Panc1 (cell line): ENCODE measurements around the gene POGK. TPM values are rescaled to one million over a fixed set of nuclear protein-coding genes. Genes with fewer than 3 reads are reported as not detected.

Experiments
- ATAC-seq: fragments of 200-7000 bp; cut with Tn5 transposase; 2 replicates; pipeline ENCODE4 v1.9.1; 2020; ENCODE audit warnings: mild to moderate bottlenecking, moderate library complexity
- BruUV-seq: library from RNA; stranded (reverse); fragments of 400-500 nt; replicated peaks from 2 replicates; lab custom pipeline; 2021; lab: Mats Ljungman, UMichigan
- CTCF ChIA-PET: fragments of 300-600 bp; sonication (Branson Sonifier 250); formaldehyde crosslinking; loops from one replicate; lab custom pipeline; 2022; ENCODE audit warnings: antibody characterized with exemption; lab: Charles Lee
- POLR2A ChIA-PET: fragments of 300-600 bp; sonication (Branson Sonifier 250); formaldehyde crosslinking; loops from one replicate; lab custom pipeline; 2022; ENCODE audit warnings: antibody characterized with exemption; lab: Charles Lee
- DNase-seq: peaks from one replicate; pipeline ENCODE4 v3.0.0-alpha.2; 2010; ENCODE audit warnings: low read depth, low spot score
- H3K27ac ChIP-seq: 2 replicates; pipeline ENCODE4 v1.5.1; 2011; ENCODE audit warnings: mild to moderate bottlenecking, low read length, inconsistent platforms
- H3K27me3 ChIP-seq: fragments of 200-500 bp; sonication (Bioruptor generic); 2 replicates; pipeline ENCODE4 v1.6.0; 2014; ENCODE audit warnings: low read length, inconsistent platforms; ENCODE audit not compliant: control insufficient read depth, insufficient read depth
- H3K36me3 ChIP-seq: fragments of 200-500 bp; sonication (Bioruptor generic); 2 replicates; pipeline ENCODE4 v1.5.1; 2014; ENCODE audit warnings: inconsistent platforms, mild to moderate bottlenecking, low read length, moderate library complexity; ENCODE audit not compliant: control insufficient read depth, insufficient read depth
- H3K4me1 ChIP-seq: 2 replicates; pipeline ENCODE4 v1.5.1; 2011; ENCODE audit warnings: inconsistent platforms, mild to moderate bottlenecking, low read length, moderate library complexity; ENCODE audit not compliant: control insufficient read depth, insufficient read depth
- H3K4me3 ChIP-seq, 2 experiments: 2 replicates each; pipeline ENCODE4 v1.5.1; 2011 to 2012; ENCODE audit warnings: low read depth in 2 of 2, low read length in 2 of 2, mild to moderate bottlenecking in 2 of 2, inconsistent platforms in 1 of 2, moderate library complexity in 1 of 2
- H3K9me3 ChIP-seq: fragments of 200-500 bp; sonication (Bioruptor generic); 2 replicates; pipeline ENCODE4 v1.5.1; 2014; ENCODE audit warnings: low read depth, mild to moderate bottlenecking, inconsistent platforms, low read length, moderate library complexity; ENCODE audit not compliant: control insufficient read depth, insufficient read depth
- CTCF ChIP-seq: fragments of 450-650 bp; IDR thresholded peaks from 2 replicates; pipeline ENCODE4 v1.5.1; 2017; ENCODE audit warnings: mild to moderate bottlenecking
- POLR2AphosphoS5 ChIP-seq: IDR thresholded peaks from 2 replicates; pipeline ENCODE4 v1.6.1; 2012; ENCODE audit warnings: mild to moderate bottlenecking, low read depth, low read length, moderate library complexity
- SIN3A ChIP-seq: IDR thresholded peaks from 2 replicates; pipeline ENCODE4 v1.6.1; 2012; ENCODE audit warnings: low read depth, mild to moderate bottlenecking, low read length, moderate library complexity, borderline replicate concordance; ENCODE audit not compliant: insufficient read depth
- TCF7L2 ChIP-seq: IDR thresholded peaks from 2 replicates; pipeline ENCODE4 v1.6.1; 2011; ENCODE audit warnings: mild to moderate bottlenecking, low read depth, low read length, inconsistent platforms
- in situ Hi-C: cut with HindIII; loops from 2 replicates; pipeline ENCODE4 v1.10.0; 2016; ENCODE audit warnings: low sequenced_read_pairs, low pct_unique_long_range_greater_than_20kb
- intact Hi-C: fragments of 100-400 bp; cut with micrococcal nuclease; formaldehyde crosslinking; loops from one replicate; pipeline ENCODE4 v1.10.0; 2022; ENCODE audit not compliant: unreplicated experiment
- total RNA-seq: library from RNA; stranded (reverse); gene quantifications from one replicate; pipeline ENCODE4 v1.2.1, GENCODE V29; 2021; ENCODE audit not compliant: unreplicated experiment
- TF ChIP-seq, protein P1 (sequence below), 2 experiments: IDR thresholded peaks; 2 replicates each; pipeline ENCODE4 v1.6.1; 2011 to 2012; ENCODE audit warnings: low read depth in 2 of 2, control low read depth in 1 of 2, low read length in 1 of 2, mild to moderate bottlenecking in 1 of 2, moderate library complexity in 1 of 2; ENCODE audit not compliant: insufficient read depth in 1 of 2

POGK gene
- total RNA-seq, 1 experiment from 2014 or later = 49.5 TPM

DNA sequence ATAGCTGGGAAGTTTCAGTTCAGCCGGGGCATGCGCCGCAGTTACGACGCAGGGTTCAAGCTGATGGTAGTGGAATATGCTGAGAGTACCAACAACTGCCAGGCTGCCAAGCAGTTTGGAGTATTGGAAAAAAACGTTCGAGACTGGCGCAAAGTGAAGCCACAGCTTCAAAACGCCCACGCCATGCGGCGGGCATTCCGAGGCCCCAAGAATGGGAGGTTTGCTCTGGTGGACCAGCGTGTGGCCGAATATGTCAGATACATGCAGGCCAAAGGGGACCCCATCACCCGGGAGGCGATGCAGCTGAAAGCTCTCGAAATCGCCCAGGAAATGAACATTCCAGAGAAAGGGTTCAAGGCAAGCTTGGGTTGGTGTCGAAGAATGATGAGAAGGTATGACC is 9.9 kb downstream of the POGK start:
- TF ChIP-seq CTCF (no peak), TCF7L2 (no peak), SIN3A (no peak), POLR2AphosphoS5 (no peak)
- TF ChIP-seq, protein P1, sequence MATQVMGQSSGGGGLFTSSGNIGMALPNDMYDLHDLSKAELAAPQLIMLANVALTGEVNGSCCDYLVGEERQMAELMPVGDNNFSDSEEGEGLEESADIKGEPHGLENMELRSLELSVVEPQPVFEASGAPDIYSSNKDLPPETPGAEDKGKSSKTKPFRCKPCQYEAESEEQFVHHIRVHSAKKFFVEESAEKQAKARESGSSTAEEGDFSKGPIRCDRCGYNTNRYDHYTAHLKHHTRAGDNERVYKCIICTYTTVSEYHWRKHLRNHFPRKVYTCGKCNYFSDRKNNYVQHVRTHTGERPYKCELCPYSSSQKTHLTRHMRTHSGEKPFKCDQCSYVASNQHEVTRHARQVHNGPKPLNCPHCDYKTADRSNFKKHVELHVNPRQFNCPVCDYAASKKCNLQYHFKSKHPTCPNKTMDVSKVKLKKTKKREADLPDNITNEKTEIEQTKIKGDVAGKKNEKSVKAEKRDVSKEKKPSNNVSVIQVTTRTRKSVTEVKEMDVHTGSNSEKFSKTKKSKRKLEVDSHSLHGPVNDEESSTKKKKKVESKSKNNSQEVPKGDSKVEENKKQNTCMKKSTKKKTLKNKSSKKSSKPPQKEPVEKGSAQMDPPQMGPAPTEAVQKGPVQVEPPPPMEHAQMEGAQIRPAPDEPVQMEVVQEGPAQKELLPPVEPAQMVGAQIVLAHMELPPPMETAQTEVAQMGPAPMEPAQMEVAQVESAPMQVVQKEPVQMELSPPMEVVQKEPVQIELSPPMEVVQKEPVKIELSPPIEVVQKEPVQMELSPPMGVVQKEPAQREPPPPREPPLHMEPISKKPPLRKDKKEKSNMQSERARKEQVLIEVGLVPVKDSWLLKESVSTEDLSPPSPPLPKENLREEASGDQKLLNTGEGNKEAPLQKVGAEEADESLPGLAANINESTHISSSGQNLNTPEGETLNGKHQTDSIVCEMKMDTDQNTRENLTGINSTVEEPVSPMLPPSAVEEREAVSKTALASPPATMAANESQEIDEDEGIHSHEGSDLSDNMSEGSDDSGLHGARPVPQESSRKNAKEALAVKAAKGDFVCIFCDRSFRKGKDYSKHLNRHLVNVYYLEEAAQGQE (IDR thresholded peaks at IDR 0.05; ENCODE audit: insufficient read depth in 1 of 2, low read depth in 2 of 2, low read length in 1 of 2) = no peak
- no peak for DNase-seq
- intact Hi-C loops = loop anchor here (10.0 kb wide), 1 partner anchor 924 kb away; no protein-coding TSS in a partner anchor
- Histone ChIP-seq H3K4me3 (no peak overlapping the region), H3K9me3 (no peaks in the 10 kb centered on the region), H3K27me3 (no peaks in the 10 kb centered on the region), H3K27ac (no peak overlapping the region), H3K4me1 (no peaks in the 10 kb centered on the region), H3K36me3 (peaks cover 79% of the 10 kb centered on the region)
- in situ Hi-C loops = no loop called here
- no peak for ATAC-seq
- ChIA-PET POLR2A (no interaction called here), CTCF (no interaction called here)
- no TSS peak for BruUV-seq

GRCh38 chr1:166852918-166853317 is 13.6 kb downstream of the POGK start:
- Histone ChIP-seq H3K36me3 (peaks cover 83% of the 10 kb centered on the region), H3K4me3 (no peak overlapping the region), H3K27me3 (no peaks in the 10 kb centered on the region), H3K4me1 (no peaks in the 10 kb centered on the region), H3K9me3 (no peaks in the 10 kb centered on the region), H3K27ac (no peak overlapping the region)
- ChIA-PET CTCF (no interaction called here), POLR2A (no interaction called here)
- in situ Hi-C loops = no loop called here
- no peak for DNase-seq
- TF ChIP-seq CTCF (no peak), POLR2AphosphoS5 (no peak), TCF7L2 (no peak), SIN3A (no peak)
- TF ChIP-seq, protein P1 (IDR thresholded peaks at IDR 0.05; ENCODE audit: insufficient read depth in 1 of 2, low read depth in 2 of 2, low read length in 1 of 2) = no peak
- no peak for ATAC-seq
- no TSS peak for BruUV-seq
- intact Hi-C loops = no loop called here
